Mesothelial cell of epicardium (in vitro differentiated cells): ENCODE measurements around the gene ATG5. TPM values are rescaled to one million over a fixed set of nuclear protein-coding genes. Genes with fewer than 3 reads are reported as not detected.
"Not testable (repeated sequence)": the region's sequence is repeated elsewhere in the genome, so short reads cannot be mapped to it uniquely, and the experiment has no call there.

ENCODE experiments used
- DNase-seq, 2 experiments: peaks; one replicate each; pipeline ENCODE4 v3.0.0; 2021; ENCODE audit warnings: low spot score in 2 of 2; ENCODE audit not compliant: unreplicated experiment in 2 of 2
- H3K27ac Mint-ChIP-seq: 2 replicates; pipeline ENCODE4 v1.8.0; 2021; ENCODE audit warnings: mixed read lengths
- H3K27me3 Mint-ChIP-seq: 2 replicates; pipeline ENCODE4 v1.8.0; 2021; ENCODE audit warnings: low read depth, mixed read lengths
- H3K36me3 Mint-ChIP-seq: 2 replicates; pipeline ENCODE4 v1.8.0; 2021; ENCODE audit warnings: mixed read lengths
- H3K4me1 Mint-ChIP-seq: 2 replicates; pipeline ENCODE4 v1.8.0; 2021; ENCODE audit warnings: mixed read lengths
- H3K4me3 Mint-ChIP-seq: 2 replicates; pipeline ENCODE4 v1.8.0; 2021; ENCODE audit warnings: mild to moderate bottlenecking, moderate library complexity, mixed read lengths
- H3K9me3 Mint-ChIP-seq: 2 replicates; pipeline ENCODE4 v1.8.0; 2021; ENCODE audit warnings: mixed read lengths
- total RNA-seq: library from RNA; stranded (reverse); gene quantifications from 3 replicates; pipeline ENCODE4 v1.2.1, GENCODE V29; 2021
- TF ChIP-seq, protein P1 (sequence below): fragments of 200-600 bp; sonication (generic); IDR thresholded peaks from one replicate; pipeline ENCODE4 v1.5.0; 2021; ENCODE audit warnings: antibody characterized with exemption; ENCODE audit not compliant: unreplicated experiment

The ATG5 gene
- total RNA-seq, 1 donor from 2014 or later, result 33.0 TPM

GRCh38 chr6:106281088-106281487 lies 44.5 kb downstream of the ATG5 start:
- Mint-ChIP-seq H3K9me3 (peaks cover 4% of the 10 kb centered on the region), H3K4me1 (peaks cover 1% of the 10 kb centered on the region), H3K4me3 (no peak overlapping the region), H3K27me3 (no peaks in the 10 kb centered on the region), H3K27ac (no peak overlapping the region), H3K36me3 (peaks cover 23% of the 10 kb centered on the region)
- TF ChIP-seq, protein P1, sequence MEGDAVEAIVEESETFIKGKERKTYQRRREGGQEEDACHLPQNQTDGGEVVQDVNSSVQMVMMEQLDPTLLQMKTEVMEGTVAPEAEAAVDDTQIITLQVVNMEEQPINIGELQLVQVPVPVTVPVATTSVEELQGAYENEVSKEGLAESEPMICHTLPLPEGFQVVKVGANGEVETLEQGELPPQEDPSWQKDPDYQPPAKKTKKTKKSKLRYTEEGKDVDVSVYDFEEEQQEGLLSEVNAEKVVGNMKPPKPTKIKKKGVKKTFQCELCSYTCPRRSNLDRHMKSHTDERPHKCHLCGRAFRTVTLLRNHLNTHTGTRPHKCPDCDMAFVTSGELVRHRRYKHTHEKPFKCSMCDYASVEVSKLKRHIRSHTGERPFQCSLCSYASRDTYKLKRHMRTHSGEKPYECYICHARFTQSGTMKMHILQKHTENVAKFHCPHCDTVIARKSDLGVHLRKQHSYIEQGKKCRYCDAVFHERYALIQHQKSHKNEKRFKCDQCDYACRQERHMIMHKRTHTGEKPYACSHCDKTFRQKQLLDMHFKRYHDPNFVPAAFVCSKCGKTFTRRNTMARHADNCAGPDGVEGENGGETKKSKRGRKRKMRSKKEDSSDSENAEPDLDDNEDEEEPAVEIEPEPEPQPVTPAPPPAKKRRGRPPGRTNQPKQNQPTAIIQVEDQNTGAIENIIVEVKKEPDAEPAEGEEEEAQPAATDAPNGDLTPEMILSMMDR, result no peak
- DNase-seq, result no peak

GRCh38 chr6:106279179-106279578 lies 46.4 kb downstream of the ATG5 start:
- no peaks in the 10 kb centered on the region for H3K27me3 Mint-ChIP-seq
- H3K27ac Mint-ChIP-seq, result no peak overlapping the region
- no peaks in the 10 kb centered on the region for H3K9me3 Mint-ChIP-seq
- peaks cover 1% of the 10 kb centered on the region for H3K4me1 Mint-ChIP-seq
- no peak overlapping the region for H3K4me3 Mint-ChIP-seq
- peaks cover 19% of the 10 kb centered on the region for H3K36me3 Mint-ChIP-seq
- TF ChIP-seq, protein P1, result no peak
- no peak for DNase-seq

- Mint-ChIP-seq H3K4me3 (no peak overlapping the region), H3K4me1 (peaks cover 7% of the 10 kb centered on the region), H3K9me3 (no peaks in the 10 kb centered on the region), H3K27me3 (no peaks in the 10 kb centered on the region), H3K27ac (no peak overlapping the region), H3K36me3 (peaks cover 18% of the 10 kb centered on the region)
- TF ChIP-seq, protein P1, result no peak
- no peak for DNase-seq
These were observed 49.9 kb downstream of the ATG5 start for GRCh38 chr6:106275692-106276091.

DNA sequence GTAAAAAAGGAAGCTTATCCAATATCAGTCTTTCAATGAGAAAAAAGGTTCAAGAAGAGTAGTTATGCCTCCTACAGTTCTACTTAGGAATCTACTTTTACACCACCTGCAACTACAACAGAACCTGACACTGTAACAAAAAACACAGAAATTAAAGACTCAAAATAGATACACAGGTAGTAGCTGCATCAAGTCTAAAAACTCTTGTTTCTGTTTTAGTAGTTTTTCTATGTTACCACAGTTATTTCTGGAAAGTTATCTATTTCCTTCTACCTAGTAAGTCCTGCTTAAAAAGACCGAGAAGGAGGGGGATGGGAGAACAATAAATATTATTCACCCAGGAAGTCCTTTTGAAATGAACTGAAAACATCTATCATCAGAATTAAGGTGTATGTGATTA lies 52.5 kb downstream of the ATG5 start:
- no peaks in the 10 kb centered on the region for H3K27me3 Mint-ChIP-seq
- H3K9me3 Mint-ChIP-seq, result peaks cover 6% of the 10 kb centered on the region
- peaks cover 7% of the 10 kb centered on the region for H3K4me1 Mint-ChIP-seq
- TF ChIP-seq, protein P1, result no peak
- H3K4me3 Mint-ChIP-seq, result no peak overlapping the region
- H3K27ac Mint-ChIP-seq, result no peak overlapping the region
- DNase-seq, result no peak
- H3K36me3 Mint-ChIP-seq, result peaks cover 17% of the 10 kb centered on the region

GRCh38 chr6:106272287-106272686 lies 53.3 kb downstream of the ATG5 start:
- DNase-seq, result no peak
- TF ChIP-seq, protein P1, result no peak
- H3K27ac Mint-ChIP-seq, result no peak overlapping the region
- peaks cover 24% of the 10 kb centered on the region for H3K36me3 Mint-ChIP-seq
- H3K4me1 Mint-ChIP-seq, result peaks cover 7% of the 10 kb centered on the region
- H3K9me3 Mint-ChIP-seq, result peaks cover 14% of the 10 kb centered on the region
- no peaks in the 10 kb centered on the region for H3K27me3 Mint-ChIP-seq
- H3K4me3 Mint-ChIP-seq, result no peak overlapping the region

DNA sequence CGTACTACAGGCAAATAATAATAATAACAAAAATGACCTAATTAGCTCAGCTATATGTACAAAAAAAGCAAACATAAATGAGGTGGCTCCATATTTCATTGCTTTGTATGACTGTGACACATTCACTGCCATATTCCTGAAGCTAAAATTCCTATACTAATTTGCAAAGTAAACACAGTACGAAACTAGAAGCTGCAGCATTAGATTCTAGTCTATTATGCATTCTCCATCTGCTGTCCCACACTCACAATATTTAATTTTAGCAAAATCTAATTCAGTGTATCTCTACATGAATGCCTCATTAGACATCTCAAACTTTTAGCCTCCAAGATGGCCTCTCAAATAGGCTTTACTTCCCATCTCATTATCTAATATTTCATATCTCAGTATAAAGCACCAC lies 55.1 kb downstream of the ATG5 start:
- H3K4me1 Mint-ChIP-seq, result peaks cover 7% of the 10 kb centered on the region
- no peaks in the 10 kb centered on the region for H3K27me3 Mint-ChIP-seq
- H3K9me3 Mint-ChIP-seq, result peaks cover 32% of the 10 kb centered on the region
- no peak for DNase-seq
- H3K27ac Mint-ChIP-seq, result no peak overlapping the region
- TF ChIP-seq, protein P1, result no peak
- H3K4me3 Mint-ChIP-seq, result no peak overlapping the region
- H3K36me3 Mint-ChIP-seq, result peaks cover 36% of the 10 kb centered on the region

- H3K27me3 Mint-ChIP-seq, H3K4me1 Mint-ChIP-seq, H3K27ac Mint-ChIP-seq, H3K4me3 Mint-ChIP-seq, DNase-seq: not testable (repeated sequence)
- peaks cover 42% of the 10 kb centered on the region for H3K9me3 Mint-ChIP-seq
- peaks cover 46% of the 10 kb centered on the region for H3K36me3 Mint-ChIP-seq
These were observed 56.2 kb downstream of the ATG5 start for GRCh38 chr6:106269268-106269919.

DNA sequence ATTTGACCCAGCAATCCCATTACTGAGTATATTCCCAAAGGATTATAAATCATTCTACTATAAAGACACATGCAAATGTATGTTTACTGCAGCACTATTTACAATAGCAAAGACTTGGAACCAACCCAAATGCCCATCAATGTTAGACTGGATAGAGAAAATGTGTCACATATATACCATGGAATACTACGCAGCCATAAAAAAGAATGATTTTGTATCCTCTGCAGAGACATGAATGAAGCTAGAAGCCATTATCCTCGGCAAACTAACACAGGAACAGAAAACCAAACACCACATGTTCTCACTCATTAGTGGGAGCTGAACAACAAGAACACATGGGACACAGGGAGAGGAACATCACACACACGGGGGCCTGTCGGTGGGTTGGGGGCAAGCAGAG lies 57.1 kb downstream of the ATG5 start:
- not testable (repeated sequence) for H3K4me3 Mint-ChIP-seq, H3K4me1 Mint-ChIP-seq, H3K27ac Mint-ChIP-seq, DNase-seq, H3K27me3 Mint-ChIP-seq
- Mint-ChIP-seq H3K9me3 (peaks cover 48% of the 10 kb centered on the region), H3K36me3 (peaks cover 54% of the 10 kb centered on the region)
